Hepatocyte (in vitro differentiated cells): ENCODE data around the gene STYX. TPM values are rescaled to one million over a fixed set of nuclear protein-coding genes. Genes with fewer than 3 reads are reported as not detected.

Experiments
- DNase-seq: peaks from one replicate; pipeline ENCODE4 v3.0.0-alpha.2; 2016; ENCODE audit warnings: low spot score
- H2AFZ ChIP-seq: fragments of 200-600 bp; sonication (generic); 2 replicates; pipeline ENCODE4 v1.6.0; 2016; ENCODE audit warnings: antibody characterized with exemption, mild to moderate bottlenecking
- H3K27ac ChIP-seq: fragments of 200-600 bp; sonication (generic); 2 replicates; pipeline ENCODE4 v1.5.1; 2016; ENCODE audit warnings: mild to moderate bottlenecking
- H3K27me3 ChIP-seq: fragments of 200-600 bp; sonication (generic); 2 replicates; pipeline ENCODE4 v1.6.1; 2016
- H3K36me3 ChIP-seq: fragments of 200-600 bp; sonication (generic); replicated peaks from 2 replicates; pipeline ENCODE4 v1.5.1; 2016; ENCODE audit warnings: low read depth; ENCODE audit not compliant: insufficient read depth
- H3K4me1 ChIP-seq: fragments of 200-600 bp; sonication (generic); 2 replicates; pipeline ENCODE4 v1.5.1; 2016; ENCODE audit warnings: mild to moderate bottlenecking, moderate library complexity; ENCODE audit not compliant: insufficient read depth
- H3K4me2 ChIP-seq: fragments of 200-600 bp; sonication (generic); 2 replicates; pipeline ENCODE4 v1.6.0; 2016
- H3K4me3 ChIP-seq: fragments of 200-600 bp; sonication (generic); 2 replicates; pipeline ENCODE4 v1.5.1; 2016; ENCODE audit warnings: mild to moderate bottlenecking
- H3K79me2 ChIP-seq: fragments of 200-600 bp; sonication (generic); 2 replicates; pipeline ENCODE4 v1.6.0; 2017; ENCODE audit warnings: mild to moderate bottlenecking
- H3K9me2 ChIP-seq: fragments of 200-600 bp; sonication (generic); replicated peaks from 2 replicates; pipeline ENCODE4 v1.6.0; 2017; ENCODE audit warnings: mild to moderate bottlenecking; ENCODE audit not compliant: insufficient read depth
- H3K9me3 ChIP-seq: fragments of 200-600 bp; sonication (generic); 2 replicates; pipeline ENCODE4 v1.5.1; 2016; ENCODE audit warnings: low read depth, mild to moderate bottlenecking
- H4K20me1 ChIP-seq: fragments of 200-600 bp; sonication (generic); 2 replicates; pipeline ENCODE4 v1.6.0; 2016; ENCODE audit warnings: mild to moderate bottlenecking; ENCODE audit not compliant: insufficient read depth, poor library complexity, severe bottlenecking
- CTCF ChIP-seq: fragments of 200-600 bp; sonication (generic); IDR thresholded peaks from 2 replicates; pipeline ENCODE4 v1.5.1; 2016; ENCODE audit warnings: antibody characterized with exemption, mild to moderate bottlenecking; ENCODE audit not compliant: poor library complexity
- EZH2 ChIP-seq: fragments of 200-600 bp; sonication (generic); IDR thresholded peaks from 2 replicates; pipeline ENCODE4 v1.6.1; 2016; ENCODE audit warnings: antibody characterized with exemption, mild to moderate bottlenecking, borderline replicate concordance
- EZH2phosphoT487 ChIP-seq: fragments of 200-600 bp; sonication (generic); IDR thresholded peaks from one replicate; pipeline ENCODE4 v1.6.1; 2018; ENCODE audit warnings: antibody characterized with exemption, mild to moderate bottlenecking, low read depth, moderate library complexity; ENCODE audit not compliant: unreplicated experiment, severe bottlenecking
- WGBS: methylation state at CpG from one replicate; pipeline ENCODE4 v1.1.6; 2016; ENCODE audit warnings: low lambda C conversion rate; ENCODE audit errors: missing lambda C conversion rate; 5-methylcytosine and 5-hydroxymethylcytosine counted together
- polyA plus RNA-seq: library from polyadenylated mRNA; unstranded; fragments of >200 nt; fragmentation: Nextera tagmentation; extraction: Ambion mirVana; gene quantifications from 2 replicates; pipeline ENCODE4 v1.2.1, GENCODE V29; 2016
- total RNA-seq: library from RNA; depleted of rRNA; stranded (reverse); fragments of >200 nt; gene quantifications from 2 replicates; pipeline ENCODE4 v1.2.3, GENCODE V29; 2014

STYX gene
- total and polyA plus RNA-seq, 2 experiments from 2014 or later = 8.1 to 21.5 TPM

GRCh38 chr14:52786887-52787286 is 56.9 kb downstream of the STYX start:
- DNase-seq = no peak
- peaks cover 43% of the 10 kb centered on the region for H3K79me2 ChIP-seq
- no peaks in the 10 kb centered on the region for H3K36me3 ChIP-seq
- no peaks in the 10 kb centered on the region for H3K9me3 ChIP-seq
- H3K27ac ChIP-seq = no peak overlapping the region
- H3K27me3 ChIP-seq = no peaks in the 10 kb centered on the region
- TF ChIP-seq EZH2 (no peak), EZH2phosphoT487 (no peak), CTCF (no peak)
- H3K4me1 ChIP-seq = no peaks in the 10 kb centered on the region
- no peaks in the 10 kb centered on the region for H4K20me1 ChIP-seq
- H3K9me2 ChIP-seq = no peaks in the 10 kb centered on the region
- H3K4me3 ChIP-seq = no peak overlapping the region
- no peak overlapping the region for H2AFZ ChIP-seq
- H3K4me2 ChIP-seq = no peak overlapping the region

- no peak for DNase-seq
- Histone ChIP-seq H3K27me3 (no peaks in the 10 kb centered on the region), H4K20me1 (no peaks in the 10 kb centered on the region), H3K4me2 (peak overlapping the region; percentile 93), H3K9me2 (no peaks in the 10 kb centered on the region), H3K9me3 (no peaks in the 10 kb centered on the region), H3K4me3 (no peak overlapping the region), H3K36me3 (no peaks in the 10 kb centered on the region), H3K27ac (no peak overlapping the region), H3K4me1 (no peaks in the 10 kb centered on the region), H3K79me2 (peaks cover 43% of the 10 kb centered on the region), H2AFZ (no peak overlapping the region)
- 68% methylated on average over 2 of the region's 2 CpGs for WGBS
- TF ChIP-seq EZH2 = no peak
- no peak for TF ChIP-seq CTCF
- TF ChIP-seq EZH2phosphoT487 = no peak
Measured at GRCh38 chr14:52789118-52789517, 59.2 kb downstream of the STYX start.

DNA sequence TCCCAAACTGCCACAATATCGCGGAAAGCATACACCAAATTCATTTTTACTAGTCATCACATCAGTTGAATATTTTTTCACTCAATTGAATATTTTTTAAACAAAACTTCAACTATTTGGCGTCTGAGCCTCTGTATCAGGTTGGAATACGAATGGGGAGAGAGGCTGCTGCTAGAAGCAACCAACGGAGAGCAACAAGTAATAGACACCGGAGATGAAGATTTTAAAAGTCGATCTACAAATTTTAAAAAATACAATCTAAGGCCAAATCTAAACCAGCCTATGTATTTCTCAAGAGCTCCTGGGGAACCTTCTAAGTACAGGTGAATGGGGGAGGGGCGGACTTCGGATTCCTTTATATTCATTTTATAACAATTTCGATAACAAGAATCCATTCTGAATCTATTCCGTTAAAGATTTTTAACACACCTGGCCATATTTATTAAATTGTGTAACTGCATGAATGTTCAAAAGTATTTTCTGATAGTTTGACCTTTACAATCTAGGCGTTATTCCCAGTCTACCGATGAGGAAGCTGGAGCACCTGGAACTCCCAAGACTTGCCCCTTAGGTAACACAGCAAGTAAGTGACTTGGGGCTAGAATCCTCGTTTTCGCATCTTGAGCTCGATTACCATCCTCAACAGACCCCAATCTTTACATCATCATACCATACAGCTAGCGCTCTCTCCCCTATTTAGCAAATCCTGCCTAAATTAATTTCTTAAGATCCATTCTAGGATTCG is 60.2 kb downstream of the STYX start:
- H3K27me3 ChIP-seq = no peaks in the 10 kb centered on the region
- no peaks in the 10 kb centered on the region for H3K9me2 ChIP-seq
- H3K9me3 ChIP-seq = no peaks in the 10 kb centered on the region
- peak overlapping the region; percentile 64 for H3K4me3 ChIP-seq
- TF ChIP-seq EZH2phosphoT487 (no peak), EZH2 (no peak), CTCF (no peak)
- H3K4me2 ChIP-seq = peak overlapping the region; percentile 93
- WGBS = 27% methylated on average over 18 of the region's 18 CpGs
- H3K4me1 ChIP-seq = no peaks in the 10 kb centered on the region
- H3K36me3 ChIP-seq = no peaks in the 10 kb centered on the region
- H2AFZ ChIP-seq = peak overlapping the region; percentile 96
- DNase-seq = no peak
- peak overlapping the region; percentile 89 for H3K27ac ChIP-seq
- H3K79me2 ChIP-seq = peaks cover 41% of the 10 kb centered on the region
- H4K20me1 ChIP-seq = no peaks in the 10 kb centered on the region
